Type B pancreatic cell (in vitro differentiated cells): ENCODE data around the gene CDKAL1. TPM values are rescaled to one million over a fixed set of nuclear protein-coding genes. Genes with fewer than 3 reads are reported as not detected.
"Not testable (repeated sequence)": the region's sequence is repeated elsewhere in the genome, so short reads cannot be mapped to it uniquely, and the experiment has no call there.

ENCODE experiments used
- DNase-seq: peaks from one replicate; pipeline ENCODE4 v3.0.0; 2021; ENCODE audit warnings: mixed read lengths; ENCODE audit not compliant: unreplicated experiment; ENCODE audit errors: extremely low spot score
- H3K27ac Mint-ChIP-seq: 2 replicates; pipeline ENCODE4 v1.8.0; 2021; ENCODE audit warnings: mild to moderate bottlenecking, mixed read lengths
- H3K27me3 Mint-ChIP-seq: 2 replicates; pipeline ENCODE4 v1.8.0; 2021; ENCODE audit warnings: mixed read lengths
- H3K36me3 Mint-ChIP-seq: 2 replicates; pipeline ENCODE4 v1.8.0; 2021; ENCODE audit warnings: mixed read lengths
- H3K4me1 Mint-ChIP-seq: one replicate; pipeline ENCODE4 v1.8.0; 2021; ENCODE audit warnings: mixed read lengths; ENCODE audit not compliant: unreplicated experiment
- H3K4me3 Mint-ChIP-seq: 2 replicates; pipeline ENCODE4 v1.8.0; 2021; ENCODE audit warnings: mild to moderate bottlenecking, mixed read lengths
- H3K9me3 Mint-ChIP-seq: 2 replicates; pipeline ENCODE4 v1.8.0; 2021; ENCODE audit warnings: mixed read lengths
- total RNA-seq: library from RNA; stranded (reverse); gene quantifications from 2 replicates; pipeline ENCODE4 v1.2.1, GENCODE V29; 2021; ENCODE audit warnings: low replicate concordance
- TF ChIP-seq, protein P1 (sequence below): fragments of 200-600 bp; sonication (generic); conservative IDR thresholded peaks from 2 replicates; pipeline ENCODE4 v1.5.0; 2021; ENCODE audit warnings: antibody characterized with exemption, mild to moderate bottlenecking

CDKAL1 gene
- total RNA-seq, 1 donor from 2014 or later: 21.0 TPM

DNA sequence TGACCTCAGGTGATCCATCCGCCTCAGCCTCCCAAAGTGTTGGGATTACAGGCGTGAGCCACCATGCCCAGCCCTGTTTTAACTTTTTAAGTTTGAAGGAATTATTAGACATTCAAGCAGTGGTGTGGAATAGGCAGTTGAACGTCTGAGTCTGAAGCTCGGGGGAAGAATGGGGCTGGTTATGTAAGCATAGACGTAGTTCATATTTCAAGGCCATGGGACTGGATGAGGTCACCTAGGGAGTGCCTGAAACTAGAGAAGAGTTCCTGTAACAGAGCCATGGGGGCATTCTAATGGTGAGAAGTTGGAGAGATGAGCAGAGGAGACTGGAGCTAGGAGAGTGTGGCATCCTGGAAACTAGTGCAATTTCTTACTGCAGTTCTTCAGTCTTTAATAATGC is 6.4 kb downstream of the CDKAL1 start:
- TF ChIP-seq, protein P1, sequence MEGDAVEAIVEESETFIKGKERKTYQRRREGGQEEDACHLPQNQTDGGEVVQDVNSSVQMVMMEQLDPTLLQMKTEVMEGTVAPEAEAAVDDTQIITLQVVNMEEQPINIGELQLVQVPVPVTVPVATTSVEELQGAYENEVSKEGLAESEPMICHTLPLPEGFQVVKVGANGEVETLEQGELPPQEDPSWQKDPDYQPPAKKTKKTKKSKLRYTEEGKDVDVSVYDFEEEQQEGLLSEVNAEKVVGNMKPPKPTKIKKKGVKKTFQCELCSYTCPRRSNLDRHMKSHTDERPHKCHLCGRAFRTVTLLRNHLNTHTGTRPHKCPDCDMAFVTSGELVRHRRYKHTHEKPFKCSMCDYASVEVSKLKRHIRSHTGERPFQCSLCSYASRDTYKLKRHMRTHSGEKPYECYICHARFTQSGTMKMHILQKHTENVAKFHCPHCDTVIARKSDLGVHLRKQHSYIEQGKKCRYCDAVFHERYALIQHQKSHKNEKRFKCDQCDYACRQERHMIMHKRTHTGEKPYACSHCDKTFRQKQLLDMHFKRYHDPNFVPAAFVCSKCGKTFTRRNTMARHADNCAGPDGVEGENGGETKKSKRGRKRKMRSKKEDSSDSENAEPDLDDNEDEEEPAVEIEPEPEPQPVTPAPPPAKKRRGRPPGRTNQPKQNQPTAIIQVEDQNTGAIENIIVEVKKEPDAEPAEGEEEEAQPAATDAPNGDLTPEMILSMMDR: no peak
- H3K36me3 Mint-ChIP-seq: peaks cover 36% of the 10 kb centered on the region
- no peak overlapping the region for H3K4me3 Mint-ChIP-seq
- no peak overlapping the region for H3K27ac Mint-ChIP-seq
- H3K9me3 Mint-ChIP-seq: no peaks in the 10 kb centered on the region
- H3K4me1 Mint-ChIP-seq: peaks cover 7% of the 10 kb centered on the region
- H3K27me3 Mint-ChIP-seq: no peaks in the 10 kb centered on the region
- DNase-seq: no peak

DNA sequence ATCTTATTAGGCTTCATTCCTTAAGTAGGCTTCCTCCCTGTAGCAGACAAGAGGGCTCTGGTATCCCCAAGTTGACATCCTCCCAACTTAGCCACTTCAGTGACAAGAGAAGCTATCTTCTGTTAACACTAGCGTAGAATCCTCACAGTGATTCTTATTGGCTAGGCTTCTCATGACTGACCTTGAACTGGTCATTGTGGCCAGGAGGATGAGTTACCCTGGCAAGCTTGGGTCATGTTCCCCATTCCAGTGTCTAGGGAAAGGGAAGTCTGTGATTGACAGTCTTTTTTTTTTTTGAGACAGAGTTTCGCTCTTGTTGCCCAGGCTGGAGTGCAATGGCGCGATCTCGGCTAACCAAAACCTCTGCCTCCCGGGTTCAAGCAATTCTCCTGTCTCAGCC is 7.1 kb downstream of the CDKAL1 start:
- DNase-seq: no peak
- Mint-ChIP-seq H3K4me3 (no peak overlapping the region), H3K9me3 (no peaks in the 10 kb centered on the region), H3K27me3 (no peaks in the 10 kb centered on the region), H3K4me1 (peaks cover 2% of the 10 kb centered on the region), H3K27ac (no peak overlapping the region), H3K36me3 (peaks cover 41% of the 10 kb centered on the region)
- TF ChIP-seq, protein P1: no peak

DNA sequence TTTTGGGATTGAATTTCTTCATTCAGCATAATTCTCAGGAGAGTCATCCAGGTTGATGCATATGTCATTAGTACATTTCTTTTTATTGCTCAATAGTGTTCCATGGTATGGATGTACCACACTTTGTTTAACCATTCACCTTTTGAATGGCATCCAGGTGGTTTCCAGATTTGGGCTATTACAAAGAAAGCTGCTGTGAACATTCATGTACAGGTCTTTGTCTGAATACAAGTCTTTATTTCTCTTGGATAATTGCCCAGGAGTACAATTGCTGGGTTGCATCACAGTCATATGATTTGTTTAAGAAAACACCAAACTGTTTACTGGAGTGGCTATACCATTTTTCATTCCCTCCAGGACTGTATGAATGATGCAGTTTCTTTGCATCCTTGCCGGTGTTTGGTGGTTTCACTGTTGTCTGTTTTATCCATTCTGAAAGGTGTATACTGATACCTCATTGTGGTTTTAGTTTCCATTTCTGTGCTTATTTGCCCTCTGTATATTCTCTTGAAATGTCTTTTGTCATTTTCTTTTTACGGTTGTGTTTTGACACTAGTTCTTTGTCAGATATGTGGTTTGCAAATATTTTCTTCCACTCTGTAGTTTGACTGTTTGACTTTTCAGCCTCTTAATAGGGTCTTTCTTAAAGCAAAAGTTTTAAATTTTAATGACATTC is 8.8 kb downstream of the CDKAL1 start:
- H3K4me1 Mint-ChIP-seq: no peaks in the 10 kb centered on the region
- H3K4me3 Mint-ChIP-seq: no peak overlapping the region
- TF ChIP-seq, protein P1: no peak
- no peak overlapping the region for H3K27ac Mint-ChIP-seq
- H3K27me3 Mint-ChIP-seq: no peaks in the 10 kb centered on the region
- DNase-seq: no peak
- H3K9me3 Mint-ChIP-seq: no peaks in the 10 kb centered on the region
- peaks cover 48% of the 10 kb centered on the region for H3K36me3 Mint-ChIP-seq

DNA sequence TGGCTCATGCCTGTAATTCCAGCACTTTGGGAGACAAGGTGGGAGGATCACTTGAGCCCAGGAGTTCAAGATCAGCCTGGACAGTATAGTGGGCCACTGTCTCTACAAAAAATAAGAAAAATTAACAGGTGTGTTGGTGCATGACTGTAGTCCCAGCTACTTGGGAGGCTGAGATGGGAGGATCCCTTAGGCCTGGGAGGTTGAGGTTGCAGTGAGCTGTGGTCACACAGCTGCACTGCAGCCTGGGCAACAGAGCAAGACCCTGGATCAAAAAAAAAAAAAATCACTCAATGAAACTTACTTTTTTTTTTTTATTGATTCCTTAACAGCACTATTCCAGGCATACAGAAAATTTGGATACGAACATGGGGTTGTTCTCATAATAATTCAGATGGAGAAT is 14.0 kb downstream of the CDKAL1 start:
- no peaks in the 10 kb centered on the region for H3K4me1 Mint-ChIP-seq
- DNase-seq: no peak
- H3K27me3 Mint-ChIP-seq: no peaks in the 10 kb centered on the region
- H3K36me3 Mint-ChIP-seq: peaks cover 35% of the 10 kb centered on the region
- TF ChIP-seq, protein P1: no peak
- no peaks in the 10 kb centered on the region for H3K9me3 Mint-ChIP-seq
- H3K27ac Mint-ChIP-seq: no peak overlapping the region
- no peak overlapping the region for H3K4me3 Mint-ChIP-seq

DNA sequence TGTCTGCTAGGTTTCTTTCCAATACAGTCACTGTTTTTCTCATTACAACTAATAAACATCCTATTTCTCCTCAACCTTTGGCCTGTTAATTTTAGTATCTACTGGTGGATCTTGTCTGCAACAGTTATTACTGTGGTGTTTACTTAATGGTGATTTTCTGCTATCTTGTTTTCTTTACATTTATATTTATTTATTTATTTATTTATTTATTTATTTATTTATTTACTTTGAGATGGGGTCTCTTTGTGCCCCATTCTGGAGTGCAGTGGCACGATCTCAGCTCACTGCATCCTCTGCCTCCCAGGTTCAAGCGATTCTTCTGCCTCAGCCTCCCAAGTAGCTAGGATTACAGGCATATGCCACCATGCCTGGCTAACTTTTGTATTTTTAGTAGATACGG is 15.1 kb downstream of the CDKAL1 start:
- H3K27ac Mint-ChIP-seq, H3K4me1 Mint-ChIP-seq, DNase-seq, H3K9me3 Mint-ChIP-seq, H3K27me3 Mint-ChIP-seq, H3K4me3 Mint-ChIP-seq: not testable (repeated sequence)
- peaks cover 34% of the 10 kb centered on the region for H3K36me3 Mint-ChIP-seq

DNA sequence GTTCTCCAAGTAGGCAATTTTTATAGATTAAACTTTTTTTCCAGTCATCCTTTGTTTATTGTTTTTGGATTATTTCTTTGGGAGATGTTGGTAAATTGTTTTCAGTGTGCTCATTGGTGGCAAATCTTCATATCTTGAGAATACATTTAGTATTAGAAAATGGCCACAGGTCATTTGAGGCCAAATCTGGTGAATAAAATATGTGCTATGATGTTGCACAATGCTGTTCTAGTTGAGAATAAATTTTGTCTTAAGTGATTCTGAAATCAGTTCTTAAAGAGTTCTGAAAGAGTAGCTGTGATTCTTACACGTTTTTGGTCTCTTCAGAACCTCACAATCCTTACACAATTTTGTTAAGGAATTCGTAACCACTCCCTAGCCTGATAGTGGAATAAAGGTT is 20.1 kb downstream of the CDKAL1 start:
- TF ChIP-seq, protein P1: no peak
- no peak overlapping the region for H3K27ac Mint-ChIP-seq
- DNase-seq: no peak
- no peaks in the 10 kb centered on the region for H3K9me3 Mint-ChIP-seq
- H3K36me3 Mint-ChIP-seq: peaks cover 19% of the 10 kb centered on the region
- H3K4me1 Mint-ChIP-seq: peaks cover 4% of the 10 kb centered on the region
- H3K27me3 Mint-ChIP-seq: no peaks in the 10 kb centered on the region
- H3K4me3 Mint-ChIP-seq: no peak overlapping the region
